ENCODE data around the gene TMPRSS6.

- TF ChIP-seq CTCF (IDR thresholded peaks at IDR 0.05; ENCODE audit: low read length) (no peak), EZH2 (IDR thresholded peaks at IDR 0.05; ENCODE audit: borderline replicate concordance, low read length) (no peak)
Measured at GRCh38 chr22:37018086-37018814, 91.3 kb downstream of the TMPRSS6 start.
